GM04504 (cell line): Measurements from ENCODE around the gene ALPK3.

Experiments
- DNase-seq: peaks from one replicate; pipeline ENCODE4 v3.0.0-alpha.2; 2012; ENCODE audit warnings: low read depth

Gene ALPK3

GRCh38 chr15:84845631-84846030 lies 28.5 kb downstream of the ALPK3 start:
- DNase-seq = peak; percentile 32

- DNase-seq = no peak
Measured at GRCh38 chr15:84846269-84846668, 29.1 kb downstream of the ALPK3 start.

- no peak for DNase-seq
Measured at GRCh38 chr15:84847382-84847781, 30.2 kb downstream of the ALPK3 start.

GRCh38 chr15:84852212-84852611 lies 35.1 kb downstream of the ALPK3 start:
- DNase-seq = no peak

- DNase-seq = no peak
Measured at GRCh38 chr15:84855136-84855535, 38.0 kb downstream of the ALPK3 start.

GRCh38 chr15:84855765-84856164 lies 38.6 kb downstream of the ALPK3 start:
- no peak for DNase-seq

- DNase-seq = no peak
Measured at GRCh38 chr15:84856731-84857417, 39.7 kb downstream of the ALPK3 start.

GRCh38 chr15:84857418-84858004 lies 40.4 kb downstream of the ALPK3 start:
- DNase-seq = no peak

- DNase-seq = no peak
Measured at GRCh38 chr15:84858231-84858630, 41.1 kb downstream of the ALPK3 start.

GRCh38 chr15:84859144-84859543 lies 42.0 kb downstream of the ALPK3 start:
- no peak for DNase-seq

- DNase-seq = no peak
Measured at GRCh38 chr15:84859651-84860050, 42.5 kb downstream of the ALPK3 start.

GRCh38 chr15:84861781-84862180 lies 44.6 kb downstream of the ALPK3 start:
- DNase-seq = no peak

- DNase-seq = no peak
Measured at GRCh38 chr15:84862214-84862975, 45.2 kb downstream of the ALPK3 start.

- peak; percentile 13 for DNase-seq
Measured at GRCh38 chr15:84863565-84864443, 46.6 kb downstream of the ALPK3 start.

GRCh38 chr15:84864444-84864795 lies 47.3 kb downstream of the ALPK3 start:
- no peak for DNase-seq

GRCh38 chr15:84865074-84865569 lies 48.0 kb downstream of the ALPK3 start:
- DNase-seq = no peak

- DNase-seq = no peak
Measured at GRCh38 chr15:84868037-84868880, 51.1 kb downstream of the ALPK3 start.

GRCh38 chr15:84869510-84869909 lies 52.4 kb downstream of the ALPK3 start:
- DNase-seq = no peak

GRCh38 chr15:84871428-84871985 lies 54.4 kb downstream of the ALPK3 start:
- DNase-seq = no peak

- DNase-seq = no peak
Measured at GRCh38 chr15:84872009-84872910, 55.1 kb downstream of the ALPK3 start.
